HG03432 (cell line): ENCODE measurements around the gene NLRC5.
"Not testable (repeated sequence)": the region's sequence is repeated elsewhere in the genome, so short reads cannot be mapped to it uniquely, and the experiment has no call there.

Experiments
- ATAC-seq: cut with Tn5 transposase; IDR thresholded peaks from one replicate; pipeline ENCODE4 v1.9.1; 2021; ENCODE audit warnings: mild to moderate bottlenecking, moderate library complexity; ENCODE audit not compliant: unreplicated experiment

Gene NLRC5

GRCh38 chr16:57093666-57094564, 104.6 kb downstream of the NLRC5 start:
- no peak for ATAC-seq

- no peak for ATAC-seq
These were observed 105.6 kb downstream of the NLRC5 start for GRCh38 chr16:57094911-57095310.

- no peak for ATAC-seq
These were observed 106.8 kb downstream of the NLRC5 start for GRCh38 chr16:57096192-57096591.

- ATAC-seq, result no peak
These were observed 107.4 kb downstream of the NLRC5 start for GRCh38 chr16:57096793-57097192.

- no peak for ATAC-seq
These were observed 109.0 kb downstream of the NLRC5 start for GRCh38 chr16:57098188-57098841.

GRCh38 chr16:57099965-57100364, 110.6 kb downstream of the NLRC5 start:
- ATAC-seq, result not testable (repeated sequence)

GRCh38 chr16:57100445-57100844, 111.1 kb downstream of the NLRC5 start:
- no peak for ATAC-seq

GRCh38 chr16:57102888-57103851, 113.8 kb downstream of the NLRC5 start:
- ATAC-seq, result no peak

- no peak for ATAC-seq
These were observed 115.3 kb downstream of the NLRC5 start for GRCh38 chr16:57104706-57105105.

GRCh38 chr16:57105184-57105583, 115.8 kb downstream of the NLRC5 start:
- no peak for ATAC-seq

- no peak for ATAC-seq
These were observed 117.4 kb downstream of the NLRC5 start for GRCh38 chr16:57106767-57107166.

- no peak for ATAC-seq
These were observed 118.1 kb downstream of the NLRC5 start for GRCh38 chr16:57107321-57107922.

GRCh38 chr16:57108432-57108831, 119.1 kb downstream of the NLRC5 start:
- ATAC-seq, result no peak

- ATAC-seq, result not testable (repeated sequence)
These were observed 120.1 kb downstream of the NLRC5 start for GRCh38 chr16:57109259-57110105.

GRCh38 chr16:57110937-57111336, 121.6 kb downstream of the NLRC5 start:
- ATAC-seq, result no peak

- no peak for ATAC-seq
These were observed 122.1 kb downstream of the NLRC5 start for GRCh38 chr16:57111420-57111819.

GRCh38 chr16:57112403-57113041, 123.2 kb downstream of the NLRC5 start:
- ATAC-seq, result no peak

- ATAC-seq, result no peak
These were observed 123.7 kb downstream of the NLRC5 start for GRCh38 chr16:57113042-57113453.

GRCh38 chr16:57113664-57114063, 124.3 kb downstream of the NLRC5 start:
- no peak for ATAC-seq
